Activated T-helper 1 cell treated with Interleukin-2 at 50 U/mL for 16 hours (primary cell): ENCODE results near the gene VEPH1.

Experiments used
- DNase-seq: peaks from one replicate; pipeline ENCODE4 v3.0.0-alpha.2; 2020; ENCODE audit warnings: low read depth

VEPH1 gene

GRCh38 chr3:157523814-157524213 lies 20.6 kb upstream of the VEPH1 start:
- no peak for DNase-seq

DNA sequence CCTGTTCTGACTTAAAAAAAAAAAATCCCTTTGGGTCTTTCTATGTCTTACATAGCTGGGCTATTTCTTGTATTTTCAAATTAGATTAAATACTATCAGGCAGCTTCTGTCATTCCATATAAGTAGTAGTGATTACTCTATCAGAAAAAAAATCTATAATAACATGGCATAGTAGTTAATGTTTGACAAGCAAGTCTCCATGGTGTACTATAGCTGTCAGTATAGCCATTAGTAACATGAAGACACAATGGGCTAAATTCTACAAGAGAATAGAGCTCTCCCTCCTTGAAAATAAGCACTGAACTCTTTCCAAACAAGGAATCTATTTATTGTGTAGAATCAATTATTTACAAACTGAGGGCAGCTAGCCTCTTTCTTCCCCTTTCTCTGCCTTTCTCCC lies 19.4 kb upstream of the VEPH1 start:
- DNase-seq = no peak

GRCh38 chr3:157520485-157521150 lies 17.4 kb upstream of the VEPH1 start:
- DNase-seq = no peak

DNA sequence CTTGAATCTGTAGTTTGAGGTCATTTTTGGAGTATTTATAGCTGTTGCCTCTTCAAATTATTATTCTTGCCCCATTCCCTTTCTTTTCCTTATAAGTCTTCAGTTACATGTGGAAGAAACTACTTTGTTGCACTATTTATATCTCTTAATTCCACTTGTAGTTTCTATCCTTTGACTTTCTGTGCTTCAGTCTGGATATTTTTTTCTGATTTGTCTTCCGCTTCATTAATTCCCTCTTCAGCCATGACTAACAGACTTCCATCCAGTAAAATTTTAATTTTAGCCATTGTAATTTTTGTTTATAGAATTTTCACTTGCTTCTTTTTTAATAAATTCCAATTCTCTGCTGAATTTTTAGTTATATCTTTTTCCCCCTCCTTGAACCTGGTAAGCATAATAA lies 15.7 kb upstream of the VEPH1 start:
- no peak for DNase-seq

GRCh38 chr3:157516928-157517327 lies 13.7 kb upstream of the VEPH1 start:
- no peak for DNase-seq

- DNase-seq = no peak
These were observed 12.2 kb upstream of the VEPH1 start for GRCh38 chr3:157515398-157515797.

- no peak for DNase-seq
These were observed 11.2 kb upstream of the VEPH1 start for GRCh38 chr3:157514371-157514895.

- no peak for DNase-seq
These were observed 10.4 kb upstream of the VEPH1 start for GRCh38 chr3:157513585-157513984.

DNA sequence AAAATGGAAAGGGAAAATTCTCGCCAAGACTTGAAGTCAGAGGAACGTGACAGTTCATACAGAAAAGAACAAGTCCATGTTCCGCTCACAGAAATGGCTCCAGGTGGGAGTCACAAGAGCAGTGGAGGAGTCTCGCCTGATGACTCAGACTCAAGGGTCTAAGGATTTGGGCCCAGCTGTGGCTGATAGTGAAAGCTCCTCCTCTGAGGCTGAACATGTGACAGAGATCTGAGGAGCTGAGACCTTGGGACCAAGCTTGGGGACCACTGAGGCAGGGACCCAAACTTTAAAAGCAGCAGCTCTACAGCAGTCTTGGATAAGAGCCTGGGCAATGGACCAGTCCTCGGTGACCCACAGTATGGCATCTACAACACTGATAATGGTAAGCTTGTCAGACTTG lies 9.3 kb upstream of the VEPH1 start:
- no peak for DNase-seq

DNA sequence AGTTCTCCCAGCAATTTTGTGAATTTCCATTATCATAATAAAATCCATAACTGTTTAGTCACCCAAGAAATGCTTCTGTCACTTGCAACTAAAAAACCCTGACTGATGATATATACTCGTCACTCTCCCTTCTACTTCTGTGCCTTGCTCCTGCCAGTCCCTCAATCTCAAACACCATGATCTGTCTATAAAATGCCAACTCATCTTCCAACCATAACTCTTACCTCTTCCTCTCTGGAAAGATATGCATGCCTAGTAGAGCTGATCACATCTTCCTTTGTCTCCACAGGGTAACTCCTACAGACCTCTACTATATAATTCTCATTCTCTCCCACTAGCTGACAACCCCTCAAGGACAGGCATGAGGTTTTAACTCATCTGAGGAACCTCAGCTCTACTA lies 5.2 kb upstream of the VEPH1 start:
- no peak for DNase-seq

DNA sequence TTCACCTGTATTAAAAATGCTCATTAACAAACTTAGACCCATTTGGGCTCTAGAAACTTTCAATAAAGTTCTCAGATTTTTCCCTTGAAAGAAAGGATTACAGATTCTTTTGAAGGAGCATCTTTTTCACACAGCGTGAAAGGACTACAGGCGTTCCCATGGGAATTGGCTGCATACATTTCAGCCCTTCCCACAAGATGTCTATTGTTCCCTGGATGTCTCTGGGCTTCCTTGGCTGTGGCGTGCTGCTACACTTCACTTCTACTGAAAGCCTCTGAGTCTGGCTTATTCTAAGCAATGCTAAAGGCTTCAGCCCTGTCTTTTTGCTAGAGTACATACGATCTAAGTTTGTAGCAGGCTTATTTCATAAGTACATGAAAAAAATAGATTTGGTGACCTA lies 1.4 kb downstream of the VEPH1 start:
- DNase-seq = no peak

DNA sequence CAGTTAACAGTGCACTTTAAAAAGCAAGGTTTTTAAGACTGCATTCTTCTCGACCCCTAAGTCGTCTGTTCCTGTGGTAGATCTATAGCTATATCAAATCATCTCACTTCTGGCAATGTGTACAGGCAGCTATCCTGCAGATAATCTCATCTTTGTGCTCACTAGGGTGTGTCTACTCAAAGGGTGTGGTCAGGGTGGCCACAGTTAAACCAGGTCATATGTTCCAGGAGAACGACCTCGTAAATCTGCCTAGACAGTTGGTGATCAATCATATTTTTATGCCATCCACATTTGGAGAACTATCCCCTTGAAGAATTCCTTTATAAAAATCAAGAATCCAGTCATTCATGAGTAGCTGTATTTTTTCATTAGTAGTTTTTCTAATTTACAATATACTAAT lies 3.0 kb downstream of the VEPH1 start:
- no peak for DNase-seq

DNA sequence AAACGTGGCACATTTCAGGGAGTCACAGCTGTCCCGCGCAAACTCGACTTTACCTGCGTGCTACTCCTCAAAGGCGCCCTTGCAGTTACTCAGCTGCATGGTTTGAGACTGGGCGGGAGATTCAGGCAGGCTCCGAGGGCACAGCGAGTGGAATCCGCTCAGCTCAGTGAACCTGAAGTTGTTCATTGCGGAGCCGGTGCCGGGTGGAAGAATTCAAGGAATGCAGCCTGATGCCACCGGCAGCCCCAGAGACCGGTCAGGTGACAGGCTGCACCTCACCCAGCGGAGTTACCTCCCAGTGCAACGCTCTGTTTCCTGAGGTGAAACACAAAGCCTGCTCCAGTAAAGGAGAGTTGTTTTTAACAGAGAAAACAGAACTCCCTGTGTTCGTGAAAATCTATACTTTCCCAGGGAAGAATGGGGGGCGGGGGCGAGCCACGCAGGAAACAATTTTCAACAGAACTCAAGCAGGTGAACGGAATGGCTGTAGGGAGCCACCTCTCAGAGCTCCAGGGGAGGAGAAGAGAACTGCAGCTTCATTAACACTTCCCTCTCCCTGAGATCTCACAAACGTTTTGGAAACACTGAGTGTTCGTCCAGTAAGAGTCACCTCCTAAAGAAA lies 3.8 kb downstream of the VEPH1 start:
- DNase-seq = no peak

- no peak for DNase-seq
These were observed 4.8 kb downstream of the VEPH1 start for GRCh38 chr3:157498371-157498770.

DNA sequence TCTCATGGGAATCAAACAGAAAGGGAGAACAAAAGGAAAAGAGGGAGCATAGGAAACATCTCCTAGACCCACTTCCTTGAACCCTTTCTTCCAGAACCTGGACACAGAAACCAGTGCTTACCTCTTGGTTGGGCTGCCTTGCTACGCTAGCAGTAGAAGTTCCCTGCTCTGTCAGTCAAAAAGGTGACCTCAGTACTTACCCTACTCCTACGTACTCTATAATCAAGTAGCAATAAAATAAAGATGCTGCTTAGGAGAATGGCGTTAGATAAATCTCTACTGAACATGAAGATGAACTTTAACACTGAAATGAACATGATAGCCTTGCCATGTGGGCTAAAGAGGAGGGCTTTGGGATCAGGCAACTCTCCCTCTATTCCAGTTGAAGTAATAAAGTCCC lies 7.4 kb downstream of the VEPH1 start:
- no peak for DNase-seq

DNA sequence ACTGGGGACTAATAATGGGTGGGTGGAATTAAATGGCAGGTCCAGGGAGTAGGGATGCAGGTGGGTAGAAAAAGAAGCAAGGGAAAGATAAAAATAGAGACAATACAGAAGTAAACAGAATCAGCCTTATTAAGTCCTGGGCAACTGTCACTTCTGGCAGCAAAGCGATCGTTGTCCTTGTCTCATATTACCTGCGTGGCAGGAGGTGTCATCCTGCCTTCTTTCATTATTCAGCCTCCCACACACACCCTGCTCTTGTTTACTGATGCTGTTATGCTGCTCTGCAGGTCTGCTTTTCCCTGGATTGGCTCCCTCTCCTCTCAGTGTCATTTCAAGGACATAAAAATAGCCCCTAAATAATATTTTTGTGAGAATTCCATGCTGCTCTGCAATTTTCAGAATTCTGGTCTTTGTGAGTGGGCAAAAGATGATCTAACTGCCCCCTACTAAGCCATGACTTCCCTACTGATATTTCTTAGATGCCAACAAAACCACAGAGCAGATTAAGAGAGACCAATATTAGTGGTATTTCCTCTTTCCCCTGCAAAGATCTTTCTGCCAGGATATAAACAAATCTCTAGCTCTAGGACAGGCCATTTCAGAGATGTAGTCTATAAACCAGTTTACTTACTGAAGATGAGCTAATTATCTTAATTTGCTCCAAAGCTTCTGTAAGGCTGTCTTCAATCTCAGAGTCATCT lies 8.5 kb downstream of the VEPH1 start:
- no peak for DNase-seq

DNA sequence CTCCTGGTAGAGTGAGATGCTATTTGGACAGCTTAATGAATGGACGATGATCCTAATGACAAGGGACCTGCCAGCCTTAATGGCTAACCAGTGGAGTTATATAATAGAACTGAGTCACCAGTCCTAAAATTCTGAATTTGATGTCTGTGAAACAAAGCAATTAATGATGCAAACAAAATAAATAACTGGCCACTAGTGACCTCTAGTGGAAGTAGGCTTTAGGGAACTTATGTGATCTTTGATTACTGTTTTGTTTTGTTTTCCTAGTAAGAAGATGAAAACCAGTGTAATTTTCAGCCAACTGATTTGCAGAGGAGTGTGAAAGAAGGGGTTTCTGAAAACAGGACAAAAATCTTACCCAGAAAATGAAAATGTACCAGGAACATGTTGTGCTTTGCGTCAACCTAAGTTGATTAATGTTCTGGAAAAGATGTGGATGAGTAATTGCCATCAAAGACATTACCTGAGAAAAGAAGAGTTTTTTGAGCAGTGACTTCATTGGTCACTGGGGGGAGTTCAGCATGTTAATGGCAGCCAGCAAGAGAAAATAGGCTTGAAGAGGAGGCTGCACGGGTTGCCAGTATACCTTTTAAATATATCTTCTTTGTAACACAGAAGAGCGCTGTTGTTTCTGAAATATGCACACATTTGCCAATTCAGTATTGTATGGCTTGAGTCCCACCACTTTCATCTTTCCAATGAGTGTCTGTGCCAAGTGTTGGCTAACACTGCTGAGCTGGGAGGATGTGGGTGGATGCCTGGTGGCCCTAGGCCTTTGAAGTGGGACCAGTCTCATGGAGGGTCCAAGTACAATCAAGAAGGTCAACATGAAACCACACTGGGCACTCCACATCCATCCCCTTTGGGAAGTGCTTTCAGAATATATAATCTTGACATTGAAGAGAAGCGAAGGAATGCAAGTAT lies 9.3 kb downstream of the VEPH1 start:
- no peak for DNase-seq

DNA sequence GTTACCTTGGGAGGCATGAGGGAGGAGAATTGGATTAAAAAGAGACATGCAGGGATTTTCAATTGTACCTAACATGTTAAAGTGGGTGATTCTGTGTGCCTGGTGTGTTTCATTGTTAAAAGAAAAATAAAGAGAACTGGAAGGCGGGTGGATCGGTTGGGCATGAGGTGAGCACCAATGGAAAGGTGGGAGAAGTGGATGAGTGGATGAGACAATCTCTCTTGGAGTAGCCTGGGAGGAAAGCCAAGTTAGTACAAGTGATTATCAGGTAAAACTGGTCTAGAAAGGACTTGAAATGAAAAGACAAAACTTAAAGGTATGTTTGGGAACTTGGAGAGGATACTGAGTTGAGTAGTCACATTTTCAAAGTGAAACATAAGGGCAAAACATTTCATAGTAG lies 12.1 kb downstream of the VEPH1 start:
- no peak for DNase-seq

DNA sequence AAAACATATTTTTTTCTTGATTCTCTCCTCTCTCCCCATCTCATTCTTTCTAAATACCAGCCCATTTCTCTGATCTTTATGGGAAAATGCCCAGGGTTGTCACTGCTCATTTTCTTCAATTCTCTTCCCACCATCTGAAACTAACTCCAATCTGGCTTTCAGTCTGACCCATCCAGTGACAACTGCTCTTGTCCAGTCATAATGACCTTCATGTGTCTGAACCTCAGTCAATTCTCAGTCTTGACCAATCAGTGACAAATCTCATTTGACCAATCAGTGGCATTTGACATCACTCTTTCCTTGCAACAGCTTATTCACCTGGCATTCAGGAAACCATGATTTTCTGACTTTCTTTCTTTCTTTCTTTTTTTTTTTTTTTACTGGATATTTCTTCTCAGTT lies 15.1 kb downstream of the VEPH1 start:
- DNase-seq = no peak

- DNase-seq = no peak
These were observed 15.9 kb downstream of the VEPH1 start for GRCh38 chr3:157487339-157487738.

DNA sequence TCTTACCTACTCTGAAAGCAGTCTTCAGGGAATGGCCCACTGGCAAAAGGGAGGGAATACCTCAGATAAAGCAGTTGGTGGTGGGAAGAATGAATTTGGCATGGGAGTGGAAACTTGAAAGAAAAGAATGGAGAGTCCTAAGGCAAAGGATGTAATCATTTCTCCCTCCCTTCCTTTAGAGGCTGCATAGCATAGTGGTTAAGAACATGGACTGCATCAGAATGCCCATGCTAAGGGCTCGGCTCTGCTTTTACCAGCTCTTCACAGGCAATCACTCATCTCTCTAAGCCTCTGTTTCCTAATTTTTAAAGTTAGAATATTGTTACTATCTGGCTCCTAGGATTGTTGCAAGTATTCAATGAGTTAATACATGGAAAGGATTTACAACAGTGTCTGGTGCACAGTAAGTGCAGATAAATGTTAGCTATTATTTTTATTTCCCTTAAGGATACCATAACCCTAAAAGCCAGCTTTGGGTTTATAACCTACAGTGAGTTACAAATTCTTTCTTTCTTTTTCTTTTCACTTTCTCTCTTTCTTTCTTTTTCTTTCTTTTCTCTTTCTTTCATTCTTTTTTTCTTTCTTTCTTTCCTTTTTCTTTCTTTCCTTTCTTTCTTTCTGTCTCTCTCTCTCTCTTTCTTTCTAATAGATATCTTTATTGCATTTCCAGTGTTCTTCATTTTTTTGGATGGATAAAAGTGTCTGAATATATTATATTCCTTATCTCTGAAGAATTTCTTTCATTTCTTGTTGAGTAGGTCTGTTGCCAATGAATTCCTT lies 23.6 kb downstream of the VEPH1 start:
- no peak for DNase-seq
